Activated naive CD4-positive, alpha-beta T cell treated with anti-CD3 and anti-CD28 coated beads, Interleukin-2, amount 50 U/mL, for 72 hours (primary cell): Measurements from ENCODE around the gene GMDS. TPM values are rescaled to one million over a fixed set of nuclear protein-coding genes. Genes with fewer than 3 reads are reported as not detected.

Experiments used
- ATAC-seq, 2 donors: fragments of 150-1000 bp; cut with Tn5 transposase; 2 replicates each; pipeline ENCODE4 v1.10.0; 2021; ENCODE audit warnings: mild to moderate bottlenecking in 2 of 2, moderate library complexity in 2 of 2
- DNase-seq, 2 donors: peaks; one replicate each; pipeline ENCODE4 v3.0.0; 2021 to 2022; ENCODE audit warnings: low spot score in 2 of 2
- H3K27ac Mint-ChIP-seq, 2 donors: one replicate each; pipeline ENCODE4 v1.8.0; 2022; ENCODE audit warnings: mild to moderate bottlenecking in 2 of 2, mixed read lengths in 2 of 2
- H3K36me3 Mint-ChIP-seq, 2 donors: one replicate each; pipeline ENCODE4 v1.8.0; 2022; ENCODE audit warnings: mixed read lengths in 2 of 2
- H3K9me3 Mint-ChIP-seq, 2 donors: one replicate each; pipeline ENCODE4 v1.8.0; 2022; ENCODE audit warnings: mixed read lengths in 2 of 2
- total RNA-seq, 2 donors: library from RNA; stranded (reverse); gene quantifications; one replicate each; pipeline ENCODE4 v1.2.3, GENCODE V29; 2022

GMDS gene
- total RNA-seq, 2 donors from 2014 or later = 23.9 to 37.6 TPM

DNA sequence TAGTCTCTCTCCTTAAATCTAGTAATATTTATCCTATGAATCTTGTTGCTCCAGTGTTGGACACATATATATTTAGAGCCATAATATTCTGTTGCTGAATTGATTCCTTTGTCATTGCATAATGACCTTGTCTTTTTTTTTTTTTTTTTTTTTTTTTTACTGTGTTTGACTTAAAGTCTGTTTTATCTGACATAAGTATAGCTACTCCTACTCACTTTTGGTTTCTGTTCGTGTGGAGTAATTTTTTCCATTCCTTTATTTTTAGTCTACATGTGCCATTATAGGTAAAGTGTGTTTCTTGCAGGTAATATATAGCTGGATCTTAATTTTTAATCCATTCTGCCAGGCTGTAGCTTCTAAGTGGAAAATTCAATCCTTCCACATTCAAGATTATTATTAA, 166.5 kb downstream of the GMDS start:
- DNase-seq = no peak
- peak in 1 of 2 donors; percentile 68 for ATAC-seq
- H3K27ac Mint-ChIP-seq = peak overlapping the region in 1 of 2 donors; percentile 79

DNA sequence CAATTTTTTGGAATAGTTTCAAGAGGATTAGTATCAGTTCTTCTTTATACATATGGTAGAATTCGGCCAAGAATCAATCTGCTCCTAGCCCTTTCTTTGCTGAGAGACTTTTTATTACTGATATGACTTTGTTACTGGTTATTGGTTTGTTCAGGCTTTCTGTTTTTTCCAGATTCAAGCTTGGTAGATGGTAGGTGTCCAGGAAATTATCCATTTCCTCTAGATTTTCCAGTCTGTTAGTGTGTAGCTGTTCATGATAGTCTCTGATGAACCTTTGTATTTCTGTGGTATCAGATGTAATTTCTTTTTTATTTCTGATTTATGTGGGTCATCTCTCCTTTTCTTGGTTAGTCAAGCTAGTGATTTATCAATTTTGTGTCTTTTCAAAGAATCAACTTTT, 167.6 kb downstream of the GMDS start:
- DNase-seq (no peak), ATAC-seq (no peak)
- Mint-ChIP-seq H3K27ac (no peak overlapping the region), H3K36me3 (peaks cover 39 to 49% of the 10 kb centered on the region in 2 donors), H3K9me3 (peaks cover 13 to 27% of the 10 kb centered on the region in 2 donors)

More for the DNA sequence above, 166.5 kb downstream of the GMDS start:
- Mint-ChIP-seq H3K9me3 (peaks cover 13 to 27% of the 10 kb centered on the region in 2 donors), H3K36me3 (peaks cover 45 to 49% of the 10 kb centered on the region in 2 donors)

DNA sequence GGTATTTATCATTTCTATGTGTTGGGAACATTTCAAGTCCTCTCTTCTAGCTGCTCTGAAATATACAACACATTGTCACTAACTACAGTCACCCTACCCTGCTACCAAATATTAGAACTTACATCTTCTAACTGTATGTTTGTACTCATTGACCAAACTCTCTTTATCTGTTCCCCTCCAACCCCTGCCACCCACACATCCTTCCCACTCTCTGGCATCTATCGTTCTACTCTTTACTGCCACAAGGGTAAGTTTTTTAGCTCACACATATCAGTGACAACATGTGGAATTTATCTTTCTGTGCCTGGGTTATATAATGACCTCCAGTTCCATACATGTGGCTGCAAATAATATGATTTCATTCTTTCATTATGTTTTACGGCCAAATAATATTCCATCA, 171.9 kb downstream of the GMDS start:
- Mint-ChIP-seq H3K9me3 (peaks cover 9 to 26% of the 10 kb centered on the region in 2 donors), H3K36me3 (peaks cover 28 to 32% of the 10 kb centered on the region in 2 donors), H3K27ac (no peak overlapping the region)
- no peak for ATAC-seq
- DNase-seq = no peak

- Mint-ChIP-seq H3K36me3 (peaks cover 18 to 22% of the 10 kb centered on the region in 2 donors), H3K27ac (no peak overlapping the region), H3K9me3 (peaks cover 5 to 15% of the 10 kb centered on the region in 2 donors)
- DNase-seq (no peak), ATAC-seq (no peak)
Observed at GRCh38 chr6:2072453-2072852, 173.0 kb downstream of the GMDS start.

DNA sequence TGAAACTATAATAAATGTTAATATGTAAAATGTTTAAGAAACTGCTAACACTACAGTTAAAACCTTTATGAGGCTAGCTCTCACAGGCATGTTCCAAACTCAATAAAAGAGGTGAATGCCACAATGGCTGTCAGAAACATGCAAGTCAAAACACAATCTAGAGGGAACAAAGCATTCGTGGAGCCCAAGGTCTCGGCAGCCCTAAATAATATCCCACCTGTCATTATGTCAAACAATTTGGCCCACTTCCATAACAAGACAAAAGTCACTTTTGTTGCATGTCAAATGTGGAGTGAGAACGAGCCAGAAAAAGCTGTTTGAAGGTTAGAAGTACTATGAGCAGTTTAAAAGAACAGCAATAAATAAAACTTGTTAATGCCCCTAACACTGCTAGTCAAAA, 181.9 kb downstream of the GMDS start:
- Mint-ChIP-seq H3K27ac (no peak overlapping the region), H3K9me3 (peaks cover 0 to 4% of the 10 kb centered on the region in 2 donors), H3K36me3 (peaks cover 14 to 19% of the 10 kb centered on the region in 2 donors)
- ATAC-seq (no peak), DNase-seq (no peak)

DNA sequence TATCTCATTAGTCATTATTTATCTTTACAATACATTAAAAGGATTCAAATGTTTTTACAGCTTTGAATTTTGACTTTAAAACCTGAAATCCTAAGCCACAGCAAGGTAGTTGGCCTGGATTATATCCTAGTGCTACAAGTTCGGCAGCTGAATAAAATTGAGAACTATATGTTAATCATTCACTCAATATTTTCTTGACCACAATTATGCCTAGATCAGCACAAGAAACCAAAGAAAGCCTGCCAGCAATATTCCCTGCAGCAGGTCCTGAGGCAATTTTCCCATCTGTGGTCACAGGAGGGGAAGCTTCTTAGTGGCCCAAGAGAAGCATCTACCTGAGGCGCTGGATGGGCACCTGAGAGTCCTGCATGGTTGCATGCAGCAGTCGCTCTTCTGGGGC, 183.5 kb downstream of the GMDS start:
- ATAC-seq (no peak), DNase-seq (no peak)
- Mint-ChIP-seq H3K9me3 (peaks cover 0 to 4% of the 10 kb centered on the region in 2 donors), H3K27ac (no peak overlapping the region), H3K36me3 (peaks cover 19 to 24% of the 10 kb centered on the region in 2 donors)

- no peak for ATAC-seq
- Mint-ChIP-seq H3K9me3 (peaks cover 0 to 4% of the 10 kb centered on the region in 2 donors), H3K36me3 (peaks cover 17 to 25% of the 10 kb centered on the region in 2 donors), H3K27ac (no peak overlapping the region)
- DNase-seq = no peak
Observed at GRCh38 chr6:2055911-2056310, 189.5 kb downstream of the GMDS start.

DNA sequence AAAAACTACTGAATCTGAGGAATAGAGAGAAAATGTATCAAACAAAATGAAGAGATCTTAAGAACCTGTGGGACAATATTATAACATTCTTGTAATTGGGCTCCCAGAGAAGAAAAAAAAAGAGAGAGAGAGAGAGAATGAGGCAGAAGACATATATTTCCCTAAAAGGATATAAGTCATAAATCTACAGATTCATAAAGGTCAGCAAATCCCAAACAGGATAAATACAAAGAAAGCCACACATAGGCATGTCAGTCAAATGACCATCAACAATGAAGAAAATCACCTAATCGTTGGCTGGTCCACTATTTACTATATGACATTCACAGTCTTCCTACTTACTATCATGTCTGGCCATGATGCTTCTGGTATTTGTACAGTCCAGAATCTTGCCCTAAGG, 190.3 kb downstream of the GMDS start:
- peaks cover 12 to 21% of the 10 kb centered on the region in 2 donors for H3K36me3 Mint-ChIP-seq
- H3K27ac Mint-ChIP-seq = no peak overlapping the region
- DNase-seq (no peak), ATAC-seq (no peak)
- peaks cover 0 to 1% of the 10 kb centered on the region in 2 donors for H3K9me3 Mint-ChIP-seq

- DNase-seq = no peak
- no peak for ATAC-seq
- H3K9me3 Mint-ChIP-seq = peaks cover 0 to 7% of the 10 kb centered on the region in 2 donors
- H3K27ac Mint-ChIP-seq = no peak overlapping the region
- peaks cover 14 to 22% of the 10 kb centered on the region in 2 donors for H3K36me3 Mint-ChIP-seq
Observed at GRCh38 chr6:2054516-2055067, 190.8 kb downstream of the GMDS start.

DNA sequence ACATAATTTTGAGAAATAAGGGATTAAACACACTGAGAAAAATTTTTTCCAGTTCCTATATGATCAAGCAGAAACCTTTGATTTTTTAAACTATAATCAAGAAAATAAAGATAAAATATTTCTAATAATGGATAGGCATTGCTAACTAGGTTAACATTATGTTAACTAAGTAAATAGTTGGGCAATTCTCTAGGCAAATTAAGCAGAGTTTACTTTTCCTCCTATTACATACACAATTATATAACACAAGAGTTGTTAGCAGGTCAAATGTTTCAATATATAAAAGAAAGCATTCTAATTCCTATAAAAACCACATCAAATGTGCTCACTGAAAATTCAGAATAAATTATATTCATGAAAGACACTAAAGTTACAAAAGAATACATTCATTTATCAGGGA, 191.7 kb downstream of the GMDS start:
- Mint-ChIP-seq H3K36me3 (peaks cover 15 to 22% of the 10 kb centered on the region in 2 donors), H3K27ac (no peak overlapping the region), H3K9me3 (peaks cover 0 to 7% of the 10 kb centered on the region in 2 donors)
- ATAC-seq (no peak), DNase-seq (no peak)

GRCh38 chr6:2047855-2048254, 197.6 kb downstream of the GMDS start:
- peaks cover 3 to 7% of the 10 kb centered on the region in 2 donors for H3K9me3 Mint-ChIP-seq
- no peak for DNase-seq
- H3K27ac Mint-ChIP-seq = no peak overlapping the region
- H3K36me3 Mint-ChIP-seq = peaks cover 15% of the 10 kb centered on the region in 2 donors
- ATAC-seq = no peak

DNA sequence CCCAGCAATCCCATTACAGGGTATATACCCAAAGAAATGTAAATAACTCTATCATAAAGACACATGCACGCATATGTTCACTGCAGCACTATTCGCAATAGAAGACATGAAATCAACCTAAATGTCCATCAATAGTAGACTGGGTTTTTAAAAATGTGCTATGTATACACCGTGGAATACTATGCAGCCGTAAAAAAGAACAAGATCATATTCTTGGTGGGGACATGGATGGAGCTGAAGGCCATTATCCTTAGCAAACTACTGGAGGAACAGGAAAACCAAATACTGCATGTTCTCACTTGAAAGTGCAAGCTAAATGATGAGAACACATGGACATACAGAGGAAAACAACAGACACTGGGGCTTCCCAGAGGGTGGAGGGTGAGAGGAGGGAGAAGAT, 201.2 kb downstream of the GMDS start:
- ATAC-seq (no peak), DNase-seq (no peak)
- Mint-ChIP-seq H3K36me3 (peaks cover 0 to 6% of the 10 kb centered on the region in 2 donors), H3K9me3 (peaks cover 0 to 3% of the 10 kb centered on the region in 2 donors), H3K27ac (no peak overlapping the region)

GRCh38 chr6:2042956-2043648, 202.3 kb downstream of the GMDS start:
- no peak for ATAC-seq
- no peak overlapping the region for H3K27ac Mint-ChIP-seq
- no peak for DNase-seq
- H3K9me3 Mint-ChIP-seq = peaks cover 0 to 3% of the 10 kb centered on the region in 2 donors
- H3K36me3 Mint-ChIP-seq = peaks cover 0 to 6% of the 10 kb centered on the region in 2 donors

GRCh38 chr6:2038092-2038491, 207.3 kb downstream of the GMDS start:
- Mint-ChIP-seq H3K36me3 (no peaks in the 10 kb centered on the region), H3K27ac (no peak overlapping the region), H3K9me3 (no peaks in the 10 kb centered on the region)
- ATAC-seq (peak; percentile 57 to 71), DNase-seq (no peak)

DNA sequence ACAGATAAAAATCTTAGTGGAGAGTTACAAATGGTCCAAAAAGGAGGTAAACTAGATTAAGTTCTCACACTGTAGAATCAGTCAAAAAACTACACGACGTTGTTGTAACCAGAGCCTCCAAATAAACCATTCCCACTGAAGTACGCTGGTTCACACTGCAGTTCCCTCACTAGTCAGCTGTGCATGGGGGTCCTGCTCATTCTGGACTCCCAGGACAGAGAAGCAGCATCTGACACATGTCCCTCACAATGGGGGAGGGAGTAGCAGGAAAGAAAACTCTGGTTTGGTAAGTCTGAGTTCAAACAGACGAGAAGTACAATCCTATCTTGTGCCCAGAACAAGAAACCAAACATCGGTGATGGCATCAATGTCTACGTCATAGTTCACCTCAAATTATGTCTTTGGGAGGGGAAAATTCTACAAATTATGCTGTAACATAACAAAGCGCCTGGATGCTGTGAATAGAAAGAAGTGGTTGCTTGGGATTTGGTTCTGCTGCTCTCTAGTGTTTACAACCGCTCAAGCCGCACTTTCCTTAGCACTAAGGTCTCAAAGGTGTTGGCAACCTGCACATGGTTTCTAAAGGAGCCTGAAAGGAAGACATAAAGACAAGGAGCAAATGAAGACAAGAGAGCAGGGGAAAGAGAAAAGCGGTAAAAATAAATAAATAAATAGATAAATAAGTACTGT, 208.0 kb downstream of the GMDS start:
- H3K36me3 Mint-ChIP-seq = no peaks in the 10 kb centered on the region
- no peaks in the 10 kb centered on the region for H3K9me3 Mint-ChIP-seq
- ATAC-seq (no peak), DNase-seq (no peak)
- H3K27ac Mint-ChIP-seq = no peak overlapping the region

DNA sequence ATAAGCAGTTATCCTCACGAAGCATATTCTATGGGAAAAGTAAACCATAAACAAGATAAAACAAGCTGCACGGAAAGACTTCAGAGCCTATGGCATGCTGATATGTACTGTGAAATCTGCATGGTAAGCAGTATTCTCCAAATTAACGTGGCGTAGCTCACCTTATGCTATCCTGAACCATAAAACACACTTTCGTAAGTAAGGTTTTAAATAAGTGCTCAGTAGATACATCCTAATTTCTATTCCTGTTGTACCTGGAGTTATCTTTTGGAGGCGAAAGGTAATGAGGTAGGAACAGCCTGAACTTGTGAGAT, 208.7 kb downstream of the GMDS start:
- ATAC-seq = no peak
- Mint-ChIP-seq H3K27ac (no peak overlapping the region), H3K9me3 (no peaks in the 10 kb centered on the region), H3K36me3 (no peaks in the 10 kb centered on the region)
- DNase-seq = no peak

DNA sequence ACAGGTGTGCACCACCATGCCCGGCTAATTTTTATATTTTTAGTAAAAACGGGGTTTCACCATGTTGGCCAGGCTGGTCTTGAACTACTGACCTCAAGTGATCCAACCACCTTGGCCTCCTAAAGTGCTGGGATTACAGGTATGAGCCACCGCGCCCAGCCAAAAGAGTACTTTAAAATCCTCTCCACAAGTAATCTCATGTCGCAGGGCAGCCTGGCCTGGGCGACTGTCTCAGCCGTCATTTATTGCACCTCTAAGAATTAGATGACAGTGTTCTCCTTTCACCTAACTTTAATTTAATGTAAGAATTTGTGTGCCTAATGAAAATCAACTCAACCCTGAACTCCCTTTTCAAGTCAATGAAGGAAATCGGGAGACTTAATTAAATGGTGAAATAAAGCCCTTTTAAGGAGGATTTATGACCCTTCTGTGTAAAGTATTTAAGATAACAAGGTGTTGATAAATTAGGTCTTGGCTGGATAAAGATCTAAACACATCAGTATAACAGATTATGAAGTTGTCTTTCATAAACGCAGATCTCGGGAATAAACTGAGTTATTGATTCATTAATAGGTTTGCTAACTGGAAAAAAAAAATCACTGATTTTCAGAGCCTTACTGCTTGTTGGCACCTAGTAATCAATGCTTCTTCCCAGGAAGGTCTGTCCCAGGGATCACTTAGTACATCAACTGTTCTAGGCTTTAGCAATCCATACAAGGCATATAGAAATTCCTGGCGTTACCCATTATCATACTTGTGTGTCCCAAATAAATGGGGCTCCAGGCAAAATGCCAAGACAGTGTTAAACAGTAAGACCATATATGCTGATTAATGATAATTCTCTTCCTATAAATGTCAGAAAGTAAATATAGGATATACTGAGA, 209.3 kb downstream of the GMDS start:
- H3K27ac Mint-ChIP-seq = no peak overlapping the region
- ATAC-seq (no peak), DNase-seq (no peak)
- no peaks in the 10 kb centered on the region for H3K36me3 Mint-ChIP-seq
- no peaks in the 10 kb centered on the region for H3K9me3 Mint-ChIP-seq
